Endothelial cell of umbilical vein (primary cell): Measurements from ENCODE around the gene OGDH. TPM values are rescaled to one million over a fixed set of nuclear protein-coding genes. Genes with fewer than 3 reads are reported as not detected.

Experiments used
- BruUV-seq: library from RNA; stranded (reverse); fragments of 400-500 nt; replicated peaks from 2 replicates; lab custom pipeline; 2021; lab: Mats Ljungman, UMichigan
- CTCF ChIA-PET: fragments of 300-600, 350-600 bp; sonication (Branson Sonifier 250); formaldehyde crosslinking; loops from one replicate; lab custom pipeline; 2021; ENCODE audit warnings: antibody characterized with exemption, inconsistent platforms; lab: Charles Lee
- POLR2A ChIA-PET: fragments of 300-600, 350-600 bp; sonication (Branson Sonifier 250); formaldehyde crosslinking; loops from one replicate; lab custom pipeline; 2021; ENCODE audit warnings: antibody characterized with exemption, inconsistent platforms; lab: Charles Lee
- DNase-seq: peaks from one replicate; pipeline ENCODE4 v3.0.0-alpha.2; 2011; ENCODE audit warnings: low read depth, low spot score
- FAIRE-seq: peaks from 2 replicates; lab custom pipeline; 2011; peaks lifted over from hg19 to GRCh38; lab: Jason Lieb, UNC
- H2AFZ ChIP-seq: 2 replicates; pipeline ENCODE4 v1.6.0; 2012; ENCODE audit warnings: low read depth, low read length, control low read depth, inconsistent platforms
- H3K27ac ChIP-seq: 2 replicates; pipeline ENCODE4 v1.5.1; 2011; ENCODE audit warnings: low read depth, mild to moderate bottlenecking, control low read depth, low read length, moderate library complexity; ENCODE audit not compliant: insufficient read depth
- H3K27me3 ChIP-seq, 2 experiments: 2 replicates each; pipeline versions ENCODE4 v1.6.0 to v1.6.1; 2011; ENCODE audit warnings: low read length in 2 of 2, mixed read lengths in 1 of 2; ENCODE audit not compliant: control insufficient read depth in 2 of 2, insufficient read depth in 2 of 2
- H3K36me3 ChIP-seq, 2 experiments: 2 replicates in 1 of 2; 3 replicates in 1 of 2; pipeline ENCODE4 v1.5.1; 2011; ENCODE audit warnings: low read length in 2 of 2, mild to moderate bottlenecking in 1 of 2, moderate library complexity in 1 of 2; ENCODE audit not compliant: control insufficient read depth in 2 of 2, insufficient read depth in 2 of 2; ENCODE audit errors: extremely low read depth in 1 of 2
- H3K4me1 ChIP-seq: 3 replicates; pipeline ENCODE4 v1.5.1; 2011; ENCODE audit warnings: mild to moderate bottlenecking, low read length; ENCODE audit not compliant: control insufficient read depth, insufficient read depth; ENCODE audit errors: extremely low read depth
- H3K4me2 ChIP-seq: 2 replicates; pipeline ENCODE4 v1.6.1; 2011; ENCODE audit warnings: low read length, control low read depth, mixed read lengths; ENCODE audit not compliant: insufficient read depth
- H3K4me3 ChIP-seq, 3 experiments: fragments of 200-600 bp in 1 of 3; sonication (generic), shearing (Covaris generic) in 1 of 3; replicated peaks in 1 of 3; 2 replicates each; pipeline ENCODE4 v1.5.1; 2011 to 2016; ENCODE audit warnings: control low read depth in 3 of 3, low read length in 3 of 3, mild to moderate bottlenecking in 2 of 3, inconsistent platforms in 1 of 3, low read depth in 1 of 3, moderate library complexity in 1 of 3; ENCODE audit not compliant: insufficient read depth in 1 of 3
- H3K79me2 ChIP-seq: 2 replicates; pipeline ENCODE4 v1.6.0; 2012; ENCODE audit warnings: low read length, inconsistent platforms; ENCODE audit not compliant: control insufficient read depth, insufficient read depth
- H3K9ac ChIP-seq: replicated peaks from 2 replicates; pipeline ENCODE3; 2011; ENCODE audit warnings: low read length, control low read depth; ENCODE audit not compliant: insufficient read depth; ENCODE audit errors: extremely low read depth
- H3K9me1 ChIP-seq: replicated peaks from 3 replicates; pipeline ENCODE4 v1.6.0; 2011; ENCODE audit warnings: mild to moderate bottlenecking, low read length; ENCODE audit not compliant: control insufficient read depth, insufficient read depth; ENCODE audit errors: extremely low read depth
- H3K9me3 ChIP-seq: replicated peaks from 2 replicates; pipeline ENCODE4 v1.5.1; 2012; ENCODE audit warnings: low read length, inconsistent platforms; ENCODE audit not compliant: control insufficient read depth, insufficient read depth
- H4K20me1 ChIP-seq: replicated peaks from 2 replicates; pipeline ENCODE3; 2011; ENCODE audit warnings: mild to moderate bottlenecking, low read length; ENCODE audit not compliant: control insufficient read depth, insufficient read depth; ENCODE audit errors: extremely low read depth
- CTCF ChIP-seq, 2 donors: IDR thresholded peaks; 1 replicate in 1 of 2; 2 replicates in 1 of 2; pipeline ENCODE4 v1.5.1; 2011; ENCODE audit warnings: low read length in 2 of 2, mild to moderate bottlenecking in 2 of 2, moderate library complexity in 2 of 2, control low read depth in 1 of 2, inconsistent platforms in 1 of 2, low read depth in 1 of 2; ENCODE audit not compliant: insufficient read depth in 1 of 2; ENCODE audit errors: extremely low read depth in 1 of 2
- EZH2 ChIP-seq: IDR thresholded peaks from 2 replicates; pipeline ENCODE4 v1.6.1; 2012; ENCODE audit warnings: borderline replicate concordance, low read depth, mild to moderate bottlenecking, moderate library complexity, low read length, inconsistent platforms; ENCODE audit not compliant: severe bottlenecking
- FOS ChIP-seq: IDR thresholded peaks from 2 replicates; pipeline ENCODE4 v1.6.1; 2011; ENCODE audit warnings: mild to moderate bottlenecking, low read length, moderate library complexity, borderline replicate concordance; ENCODE audit not compliant: insufficient read depth
- GATA2 ChIP-seq: IDR thresholded peaks from 2 replicates; pipeline ENCODE4 v1.7.0; 2011; ENCODE audit warnings: low read depth, mild to moderate bottlenecking, moderate library complexity, mixed read lengths, low read length; ENCODE audit not compliant: insufficient read length, insufficient read depth
- JUN ChIP-seq: IDR thresholded peaks from 2 replicates; pipeline ENCODE4 v1.6.1; 2011; ENCODE audit warnings: borderline replicate concordance, low read depth; ENCODE audit not compliant: insufficient read length, insufficient read depth
- MAX ChIP-seq: IDR thresholded peaks from 2 replicates; pipeline ENCODE4 v1.6.1; 2011; ENCODE audit not compliant: insufficient read depth, insufficient read length
- MYC ChIP-seq: IDR thresholded peaks from one replicate; pipeline ENCODE4 v1.6.1; 2011; ENCODE audit warnings: mild to moderate bottlenecking, low read depth, low read length
- POLR2A ChIP-seq: IDR thresholded peaks from 2 replicates; pipeline ENCODE4 v1.6.1; 2012; ENCODE audit warnings: low read depth, mild to moderate bottlenecking, control low read depth, low read length
- POLR2AphosphoS5 ChIP-seq: IDR thresholded peaks from 2 replicates; pipeline ENCODE4 v1.6.1; 2012; ENCODE audit warnings: low read depth, mild to moderate bottlenecking, control low read depth, low read length, moderate library complexity; ENCODE audit not compliant: insufficient read depth
- dilution Hi-C: fragments of 300-500 bp; cut with MboI; formaldehyde crosslinking; loops from one replicate; pipeline ENCODE4 v1.15.0; 2019; ENCODE audit warnings: low sequenced_read_pairs; ENCODE audit not compliant: extremely low pct_ligation_motif_present
- intact Hi-C: fragments of 100-400 bp; cut with micrococcal nuclease; formaldehyde crosslinking; loops from one replicate; pipeline ENCODE4 v1.10.0; 2022
- polyA plus RNA-seq, 4 experiments: library from polyadenylated mRNA; depleted of rRNA in 3 of 4; stranded (reverse) in 3 of 4; unstranded in 1 of 4; fragments of >200 nt; gene quantifications; 2 replicates each; pipeline versions ENCODE4 v1.2.1 to v1.2.3, GENCODE V29; 2011 to 2012; ENCODE audit warnings: missing spikeins in 1 of 4
- total RNA-seq: library from RNA; stranded (reverse); gene quantifications from 2 replicates; pipeline ENCODE4 v1.2.3, GENCODE V29; 2021

The OGDH gene
- total and polyA plus RNA-seq, 2 donors (not counting 3 experiments of a cell fraction or from before 2014, with no cell fraction given): 88.9 to 92.9 TPM

GRCh38 chr7:44671069-44671468, 64.6 kb downstream of the OGDH start:
- H3K36me3 ChIP-seq: peaks cover 2 to 17% of the 10 kb centered on the region in 2 experiments
- H3K9me1 ChIP-seq: no peaks in the 10 kb centered on the region
- FAIRE-seq (no peak), DNase-seq (no peak)
- H3K9ac ChIP-seq: no peak overlapping the region
- ChIA-PET POLR2A (no interaction called here), CTCF (no interaction called here)
- no peak for TF ChIP-seq POLR2AphosphoS5
- TF ChIP-seq EZH2: no peak
- no peak for TF ChIP-seq GATA2
- no peak for TF ChIP-seq CTCF (IDR thresholded peaks at IDR 0.05; ENCODE audit: extremely low read depth in 1 of 2, insufficient read depth in 1 of 2, low read depth in 1 of 2, low read length in 2 of 2)
- TF ChIP-seq MAX: no peak
- no peak for TF ChIP-seq FOS
- TF ChIP-seq MYC: no peak
- no peak for TF ChIP-seq POLR2A
- TF ChIP-seq JUN: no peak
- intact Hi-C loops (no loop called here), dilution Hi-C loops (no loop called here)
- no peaks in the 10 kb centered on the region for H3K79me2 ChIP-seq
- BruUV-seq: no TSS peak
- no peak overlapping the region for H3K4me3 ChIP-seq
- H3K9me3 ChIP-seq: no peaks in the 10 kb centered on the region
- no peak overlapping the region for H2AFZ ChIP-seq
- H3K4me1 ChIP-seq: no peaks in the 10 kb centered on the region
- no peaks in the 10 kb centered on the region for H4K20me1 ChIP-seq
- no peak overlapping the region for H3K4me2 ChIP-seq
- no peak overlapping the region for H3K27ac ChIP-seq
- H3K27me3 ChIP-seq: no peaks in the 10 kb centered on the region
